ENCODE measurements around the gene PKP2.

The PKP2 gene

GRCh38 chr12:32854716-32855115 is 41.9 kb downstream of the PKP2 start:
- intact Hi-C loops (cut with DNase I; ENCODE audit: low total_unique reads), result no loop called here
- H3K4me3 ChIP-seq, result no peak overlapping the region
- H3K27me3 ChIP-seq, result no peaks in the 10 kb centered on the region
- no peaks in the 10 kb centered on the region for H3K9me3 ChIP-seq
- no peak for DNase-seq
- H3K36me3 ChIP-seq, result no peaks in the 10 kb centered on the region
- no peak for TF ChIP-seq CTCF (IDR thresholded peaks at IDR 0.05)
- H3K27ac ChIP-seq, result no peak overlapping the region
- no peaks in the 10 kb centered on the region for H3K4me1 ChIP-seq

- Histone ChIP-seq H3K27me3 (no peaks in the 10 kb centered on the region), H3K36me3 (no peaks in the 10 kb centered on the region), H3K9me3 (no peaks in the 10 kb centered on the region), H3K27ac (no peak overlapping the region), H3K4me1 (no peaks in the 10 kb centered on the region), H3K4me3 (no peak overlapping the region)
- intact Hi-C loops (cut with DNase I; ENCODE audit: low total_unique reads), result no loop called here
- no peak for DNase-seq
- TF ChIP-seq CTCF (IDR thresholded peaks at IDR 0.05), result no peak
These were observed 42.5 kb downstream of the PKP2 start for GRCh38 chr12:32854097-32854496.

GRCh38 chr12:32847287-32847686 is 49.3 kb downstream of the PKP2 start:
- Histone ChIP-seq H3K4me1 (no peaks in the 10 kb centered on the region), H3K27me3 (no peaks in the 10 kb centered on the region), H3K9me3 (no peaks in the 10 kb centered on the region), H3K4me3 (no peak overlapping the region), H3K27ac (no peak overlapping the region), H3K36me3 (no peaks in the 10 kb centered on the region)
- TF ChIP-seq CTCF (IDR thresholded peaks at IDR 0.05), result no peak
- intact Hi-C loops (cut with DNase I; ENCODE audit: low total_unique reads), result no loop called here
- DNase-seq, result no peak

- Histone ChIP-seq H3K4me3 (no peak overlapping the region), H3K36me3 (no peaks in the 10 kb centered on the region), H3K27ac (no peak overlapping the region), H3K27me3 (no peaks in the 10 kb centered on the region), H3K9me3 (no peaks in the 10 kb centered on the region), H3K4me1 (no peaks in the 10 kb centered on the region)
- DNase-seq, result no peak
- no peak for TF ChIP-seq CTCF (IDR thresholded peaks at IDR 0.05)
- intact Hi-C loops (cut with DNase I; ENCODE audit: low total_unique reads), result no loop called here
These were observed 50.5 kb downstream of the PKP2 start for GRCh38 chr12:32846053-32846452.

- no peaks in the 10 kb centered on the region for H3K36me3 ChIP-seq
- H3K27ac ChIP-seq, result no peak overlapping the region
- no peak for DNase-seq
- no peaks in the 10 kb centered on the region for H3K4me1 ChIP-seq
- TF ChIP-seq CTCF (IDR thresholded peaks at IDR 0.05), result no peak
- no peaks in the 10 kb centered on the region for H3K27me3 ChIP-seq
- no peaks in the 10 kb centered on the region for H3K9me3 ChIP-seq
- intact Hi-C loops (cut with DNase I; ENCODE audit: low total_unique reads), result no loop called here
- H3K4me3 ChIP-seq, result no peak overlapping the region
These were observed 53.0 kb downstream of the PKP2 start for GRCh38 chr12:32843528-32844095.

GRCh38 chr12:32841061-32841460 is 55.5 kb downstream of the PKP2 start:
- no peaks in the 10 kb centered on the region for H3K4me1 ChIP-seq
- H3K27me3 ChIP-seq, result no peaks in the 10 kb centered on the region
- no peaks in the 10 kb centered on the region for H3K36me3 ChIP-seq
- no peak overlapping the region for H3K27ac ChIP-seq
- intact Hi-C loops (cut with DNase I; ENCODE audit: low total_unique reads), result no loop called here
- no peak for DNase-seq
- no peaks in the 10 kb centered on the region for H3K9me3 ChIP-seq
- TF ChIP-seq CTCF (IDR thresholded peaks at IDR 0.05), result no peak
- no peak overlapping the region for H3K4me3 ChIP-seq

All from tibial artery (tissue), 4 donors.